Putamen (tissue), 1 donor: ENCODE measurements around the gene LEPROT.

Experiments
- DNase-seq: peaks from one replicate; pipeline ENCODE4 v3.0.0-alpha.2; 2016; ENCODE audit warnings: low spot score

Gene LEPROT

GRCh38 chr1:65477414-65478378 lies 57.2 kb downstream of the LEPROT start:
- DNase-seq = no peak

GRCh38 chr1:65478379-65479026 lies 58.0 kb downstream of the LEPROT start:
- DNase-seq = no peak

GRCh38 chr1:65479554-65480204 lies 59.2 kb downstream of the LEPROT start:
- no peak for DNase-seq

GRCh38 chr1:65480684-65481405 lies 60.4 kb downstream of the LEPROT start:
- no peak for DNase-seq

- DNase-seq = no peak
These were observed 63.7 kb downstream of the LEPROT start for GRCh38 chr1:65483993-65484754.
